Urinary bladder (tissue), 4 donors: Measurements from ENCODE around the gene TBCEL. TPM values are rescaled to one million over a fixed set of nuclear protein-coding genes. Genes with fewer than 3 reads are reported as not detected.
"Not testable (repeated sequence)": the region's sequence is repeated elsewhere in the genome, so short reads cannot be mapped to it uniquely, and the experiment has no call there.

Source experiments
- DNase-seq: peaks from one replicate; pipeline ENCODE4 v3.0.0-alpha.2; 2015; ENCODE audit errors: extremely low spot score
- H3K27ac ChIP-seq: one replicate; pipeline ENCODE4 v1.5.1; 2013; ENCODE audit warnings: low read depth, mild to moderate bottlenecking, moderate library complexity
- H3K36me3 ChIP-seq: one replicate; pipeline ENCODE4 v1.6.1; 2013; ENCODE audit warnings: mild to moderate bottlenecking, moderate library complexity; ENCODE audit not compliant: insufficient read depth
- H3K4me1 ChIP-seq: one replicate; pipeline ENCODE4 v1.6.1; 2013; ENCODE audit warnings: mild to moderate bottlenecking, moderate library complexity; ENCODE audit not compliant: insufficient read depth
- H3K4me3 ChIP-seq: one replicate; pipeline ENCODE4 v1.5.1; 2013; ENCODE audit warnings: low read depth, low read length
- WGBS: extraction: QIAGEN DNeasy Blood & Tissue Kit; methylation state at CpG from one replicate; pipeline ENCODE4 v1.1.7; 2013; 5-methylcytosine and 5-hydroxymethylcytosine counted together
- polyA plus RNA-seq: library from polyadenylated mRNA; stranded (reverse); fragments of 200-250 nt; gene quantifications from one replicate; pipeline ENCODE4 v1.2.3, GENCODE V29; 2013
- total RNA-seq: library from RNA; depleted of rRNA; stranded (reverse); fragments of >200 nt; gene quantifications from one replicate; pipeline ENCODE4 v1.2.3, GENCODE V29; 2014
- donor health status: healthy with polysubstance abuse.
- donor health status: healthy.

TBCEL gene
- total and polyA plus RNA-seq, 2 donors = 12.1 to 57.0 TPM

DNA sequence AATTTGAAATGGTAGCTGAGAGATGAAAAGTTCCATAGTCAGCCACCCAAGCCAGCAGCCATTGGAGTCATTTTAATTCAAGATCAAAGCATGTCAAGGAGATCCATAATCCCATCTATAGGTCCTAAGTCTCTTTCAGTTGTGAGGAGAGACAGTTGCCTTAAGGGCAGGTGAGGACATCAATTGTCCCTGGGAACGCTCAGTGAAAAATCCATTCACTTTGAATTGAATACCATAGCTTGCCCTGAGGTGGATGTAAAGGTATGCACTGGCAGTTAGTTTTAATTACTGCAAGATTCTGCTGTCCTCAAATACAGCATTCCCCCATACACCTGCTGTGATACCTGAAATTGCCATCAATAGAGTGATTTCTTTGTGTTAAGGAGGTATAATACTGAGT is 25.3 kb upstream of the TBCEL start:
- no peaks in the 10 kb centered on the region for H3K4me1 ChIP-seq
- H3K27ac ChIP-seq = no peak overlapping the region
- H3K36me3 ChIP-seq = no peaks in the 10 kb centered on the region
- 97% methylated on average over 1 of the region's 1 CpG for WGBS
- H3K4me3 ChIP-seq = no peak overlapping the region
- DNase-seq = no peak

DNA sequence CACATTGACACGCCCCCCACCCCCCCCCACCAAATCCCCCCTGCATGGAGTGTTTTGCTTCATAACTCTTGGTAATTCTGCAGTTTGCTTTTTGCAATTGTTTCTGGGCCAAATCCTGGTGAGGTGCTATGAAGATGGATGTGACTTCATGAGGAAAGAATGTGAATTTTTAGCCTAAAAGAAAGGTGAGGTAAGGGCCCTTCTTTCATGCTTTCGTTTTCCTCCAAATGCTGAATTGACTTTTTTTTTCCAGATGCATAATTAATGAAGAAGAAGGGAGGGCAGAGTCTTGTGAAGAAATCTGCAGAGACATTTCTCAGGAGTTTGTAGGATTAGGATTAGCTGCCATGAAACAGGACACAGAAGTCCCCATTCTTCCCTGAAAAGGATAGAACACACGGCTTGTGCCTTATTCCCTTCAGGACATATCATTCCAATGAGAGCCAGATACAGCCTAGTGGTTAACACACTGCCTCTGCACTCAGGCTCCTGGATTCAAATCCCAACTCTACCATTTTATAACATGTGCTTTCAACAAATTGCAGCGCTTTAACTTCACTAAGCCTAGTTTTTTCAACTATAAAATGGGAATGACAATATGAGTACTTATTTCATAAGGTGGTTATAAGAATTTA is 19.6 kb upstream of the TBCEL start:
- Histone ChIP-seq H3K27ac (no peak overlapping the region), H3K36me3 (no peaks in the 10 kb centered on the region), H3K4me3 (no peak overlapping the region), H3K4me1 (no peaks in the 10 kb centered on the region)
- WGBS = 52% methylated on average over 4 of the region's 4 CpGs
- no peak for DNase-seq

DNA sequence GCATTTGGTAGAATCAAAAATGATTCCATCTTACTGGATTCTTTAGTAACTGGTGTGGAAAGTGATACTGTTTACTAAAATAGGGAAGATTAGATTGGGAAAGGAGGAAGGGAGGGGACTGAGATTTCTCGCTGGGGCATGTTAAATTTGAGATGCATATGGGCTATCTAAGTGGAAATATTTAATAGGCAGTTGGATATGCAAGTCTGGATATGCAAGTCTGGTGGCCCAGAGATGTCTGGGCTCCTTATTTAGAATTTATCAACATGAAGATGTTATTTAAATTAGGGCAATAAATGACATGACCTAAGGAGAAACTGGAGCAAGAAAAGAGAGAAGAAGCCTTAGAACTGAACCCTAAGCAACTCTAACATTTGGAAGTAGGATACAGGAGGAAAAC is 17.0 kb upstream of the TBCEL start:
- Histone ChIP-seq H3K4me3 (no peak overlapping the region), H3K27ac (no peak overlapping the region), H3K4me1 (no peaks in the 10 kb centered on the region), H3K36me3 (no peaks in the 10 kb centered on the region)
- WGBS = 72% methylated on average over 1 of the region's 1 CpG
- DNase-seq = no peak

DNA sequence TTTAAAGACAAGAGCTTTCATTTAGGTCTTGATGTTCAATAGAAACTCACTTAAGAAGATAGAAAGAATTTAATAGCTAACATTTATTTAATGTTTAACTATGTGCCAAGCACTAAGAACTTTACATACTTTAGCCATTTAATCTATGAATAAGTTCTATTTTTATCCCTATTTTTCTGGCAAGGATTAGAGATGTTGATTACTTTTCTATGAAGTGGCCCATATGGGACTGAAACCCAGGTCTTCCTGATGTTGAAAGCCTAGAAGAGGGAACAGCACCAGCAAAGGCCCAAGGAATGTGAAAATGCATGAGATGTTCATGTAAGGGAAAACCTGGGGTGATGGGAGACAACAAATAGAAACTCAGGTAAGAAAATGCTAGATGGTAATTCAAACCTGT is 15.4 kb upstream of the TBCEL start:
- Histone ChIP-seq H3K27ac (no peak overlapping the region), H3K4me1 (no peaks in the 10 kb centered on the region), H3K4me3 (no peak overlapping the region), H3K36me3 (no peaks in the 10 kb centered on the region)
- DNase-seq = no peak

- no peak overlapping the region for H3K4me3 ChIP-seq
- H3K4me1 ChIP-seq = no peaks in the 10 kb centered on the region
- DNase-seq = no peak
- no peaks in the 10 kb centered on the region for H3K36me3 ChIP-seq
- no peak overlapping the region for H3K27ac ChIP-seq
- 85% methylated on average over 1 of the region's 1 CpG for WGBS
Observed at GRCh38 chr11:121012091-121012490, 11.8 kb upstream of the TBCEL start.

DNA sequence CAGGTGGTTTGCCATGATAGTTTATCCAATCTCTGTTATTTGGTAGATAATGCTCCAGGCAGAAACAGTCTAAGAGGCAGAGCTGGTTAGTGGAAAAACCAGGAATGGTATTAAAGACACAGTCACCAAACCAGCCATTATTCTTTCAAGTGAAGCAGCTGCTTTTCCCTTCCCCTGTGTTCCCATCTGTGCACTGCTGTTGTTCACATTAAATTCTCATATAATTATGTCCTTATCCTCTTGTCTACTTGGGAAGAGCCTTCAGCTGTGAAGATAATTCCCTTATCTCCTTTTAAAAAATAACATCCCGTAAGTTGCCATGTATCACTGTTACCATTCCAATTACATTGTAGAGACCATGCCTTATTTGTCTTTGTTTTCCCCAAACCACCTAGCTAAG is 5.2 kb upstream of the TBCEL start:
- DNase-seq = no peak
- H3K27ac ChIP-seq = no peak overlapping the region
- H3K4me3 ChIP-seq = no peak overlapping the region
- 29% methylated on average over 1 of the region's 1 CpG for WGBS
- H3K36me3 ChIP-seq = no peaks in the 10 kb centered on the region
- H3K4me1 ChIP-seq = no peaks in the 10 kb centered on the region

GRCh38 chr11:121021718-121022117 is 2.2 kb upstream of the TBCEL start:
- H3K4me1 ChIP-seq, H3K27ac ChIP-seq, H3K36me3 ChIP-seq, DNase-seq, H3K4me3 ChIP-seq: not testable (repeated sequence)
- WGBS = 96% methylated on average over 36 of the region's 36 CpGs

GRCh38 chr11:121024989-121025388 is 1.1 kb downstream of the TBCEL start:
- H3K4me3 ChIP-seq = peak overlapping the region; percentile 79
- 43% methylated on average over 3 of the region's 3 CpGs for WGBS
- peaks cover 2% of the 10 kb centered on the region for H3K36me3 ChIP-seq
- no peak overlapping the region for H3K27ac ChIP-seq
- no peak for DNase-seq
- peaks cover 3% of the 10 kb centered on the region for H3K4me1 ChIP-seq

DNA sequence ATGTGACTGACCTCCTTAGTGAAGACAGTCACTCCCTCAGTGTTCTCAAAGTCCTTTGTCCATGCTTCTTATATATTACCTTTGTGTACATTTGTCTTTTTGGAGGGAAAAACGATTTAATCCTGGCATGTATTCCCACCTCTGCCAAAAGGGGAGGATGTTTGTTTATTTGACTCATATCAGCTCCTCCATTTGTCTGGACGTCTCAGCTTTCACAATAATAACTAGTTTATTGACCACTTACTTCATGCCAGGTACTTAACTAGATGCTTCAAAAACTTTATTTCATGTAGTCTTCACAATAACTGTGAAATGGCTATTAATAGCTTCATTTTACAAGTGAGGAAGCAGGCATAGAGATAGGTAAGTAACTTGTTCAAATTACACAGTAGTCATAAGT is 5.3 kb downstream of the TBCEL start:
- H3K4me1 ChIP-seq = peaks cover 3% of the 10 kb centered on the region
- no peak overlapping the region for H3K4me3 ChIP-seq
- no peak for DNase-seq
- no peak overlapping the region for H3K27ac ChIP-seq
- H3K36me3 ChIP-seq = peaks cover 2% of the 10 kb centered on the region
- 35% methylated on average over 2 of the region's 2 CpGs for WGBS

GRCh38 chr11:121029813-121030445 is 6.0 kb downstream of the TBCEL start:
- Histone ChIP-seq H3K4me1 (no peaks in the 10 kb centered on the region), H3K27ac (no peak overlapping the region), H3K36me3 (peaks cover 2% of the 10 kb centered on the region), H3K4me3 (no peak overlapping the region)
- WGBS = 61% methylated on average over 3 of the region's 3 CpGs
- DNase-seq = no peak

DNA sequence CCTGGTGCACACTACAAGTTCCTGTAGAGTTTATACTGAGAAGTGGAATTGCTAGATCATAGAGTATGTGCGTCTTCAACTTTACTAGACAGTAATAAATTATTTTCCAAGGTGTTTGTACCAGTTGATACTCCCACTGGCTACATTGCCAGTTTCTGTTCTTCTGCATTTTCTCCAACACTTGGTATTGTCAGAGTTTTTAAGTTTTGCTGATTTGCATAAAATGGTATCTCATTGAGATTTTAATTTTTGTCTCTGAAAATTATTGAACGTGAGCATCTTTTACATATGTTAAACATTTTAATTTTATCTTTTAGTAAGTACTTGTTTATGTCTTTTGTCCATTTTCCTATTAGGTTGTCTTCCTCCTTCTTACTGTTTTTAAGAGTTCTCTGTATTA is 7.3 kb downstream of the TBCEL start:
- peaks cover 2% of the 10 kb centered on the region for H3K36me3 ChIP-seq
- H3K27ac ChIP-seq = no peak overlapping the region
- DNase-seq = no peak
- 92% methylated on average over 2 of the region's 2 CpGs for WGBS
- H3K4me3 ChIP-seq = no peak overlapping the region
- no peaks in the 10 kb centered on the region for H3K4me1 ChIP-seq

GRCh38 chr11:121031648-121032047 is 7.7 kb downstream of the TBCEL start:
- not testable (repeated sequence) for DNase-seq, H3K4me1 ChIP-seq, H3K27ac ChIP-seq, H3K36me3 ChIP-seq, H3K4me3 ChIP-seq
- 94% methylated on average over 4 of the region's 4 CpGs for WGBS

- H3K27ac ChIP-seq = no peak overlapping the region
- no peak for DNase-seq
- 94% methylated on average over 3 of the region's 3 CpGs for WGBS
- peaks cover 2% of the 10 kb centered on the region for H3K36me3 ChIP-seq
- no peak overlapping the region for H3K4me3 ChIP-seq
- no peaks in the 10 kb centered on the region for H3K4me1 ChIP-seq
Observed at GRCh38 chr11:121032546-121032945, 8.6 kb downstream of the TBCEL start.

DNA sequence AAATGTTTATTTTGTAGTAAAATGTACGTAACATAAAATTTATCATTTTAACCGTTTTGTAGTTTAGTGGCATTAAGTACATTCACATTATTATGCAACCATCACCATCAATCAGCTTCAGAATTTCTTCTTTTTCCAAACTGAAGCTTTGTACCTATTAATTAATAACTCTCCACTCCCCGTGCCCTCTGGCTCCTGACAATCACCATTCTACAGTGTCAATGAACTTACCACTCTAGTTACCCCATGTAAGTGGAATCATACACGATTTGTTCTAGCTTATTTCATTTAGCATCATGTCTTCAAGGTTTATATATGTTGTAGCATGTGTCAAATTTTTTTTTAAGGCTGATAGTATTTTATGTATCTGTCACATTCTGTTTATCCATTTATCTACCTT is 9.7 kb downstream of the TBCEL start:
- Histone ChIP-seq H3K27ac (no peak overlapping the region), H3K4me1 (no peaks in the 10 kb centered on the region), H3K36me3 (no peaks in the 10 kb centered on the region), H3K4me3 (no peak overlapping the region)
- DNase-seq = no peak
- 95% methylated on average over 4 of the region's 4 CpGs for WGBS
